Ishikawa (cell line): ENCODE results near the gene SLC7A4.

Experiments used
- CEBPB ChIP-seq: IDR thresholded peaks from 2 replicates; pipeline ENCODE4 v1.6.1; 2012
- CREB1 ChIP-seq: IDR thresholded peaks from 2 replicates; pipeline ENCODE4 v1.6.1; 2012; ENCODE audit warnings: low read depth
- EGR1 ChIP-seq: IDR thresholded peaks from 2 replicates; pipeline ENCODE4 v1.6.1; 2012
- EP300 ChIP-seq: IDR thresholded peaks from 2 replicates; pipeline ENCODE4 v1.6.1; 2012; ENCODE audit warnings: borderline replicate concordance
- FOXM1 ChIP-seq: IDR thresholded peaks from 2 replicates; pipeline ENCODE4 v1.6.1; 2012; ENCODE audit warnings: low read depth, borderline replicate concordance
- NFIC ChIP-seq: IDR thresholded peaks from 2 replicates; pipeline ENCODE4 v1.6.1; 2012
- RAD21 ChIP-seq: IDR thresholded peaks from 2 replicates; pipeline ENCODE4 v1.6.1; 2012; ENCODE audit warnings: low read depth
- TAF1 ChIP-seq: IDR thresholded peaks from 2 replicates; pipeline ENCODE4 v1.6.1; 2012; ENCODE audit warnings: low read depth, mild to moderate bottlenecking
- TCF12 ChIP-seq: IDR thresholded peaks from 2 replicates; pipeline ENCODE4 v1.6.1; 2012; ENCODE audit warnings: low read depth
- YY1 ChIP-seq: IDR thresholded peaks from 2 replicates; pipeline ENCODE4 v1.6.1; 2012; ENCODE audit warnings: low read depth
- ZBTB7A ChIP-seq: IDR thresholded peaks from 2 replicates; pipeline ENCODE4 v1.6.1; 2012; ENCODE audit warnings: low read depth
- TF ChIP-seq, protein P1 (sequence below): IDR thresholded peaks from 2 replicates; pipeline ENCODE4 v1.6.1; 2012
- TF ChIP-seq, protein P2 (sequence below): IDR thresholded peaks from 2 replicates; pipeline ENCODE4 v1.6.1; 2012; ENCODE audit warnings: low read depth, mild to moderate bottlenecking
- TF ChIP-seq, protein P3 (sequence below): IDR thresholded peaks from 2 replicates; pipeline ENCODE4 v1.6.1; 2012

DNA sequence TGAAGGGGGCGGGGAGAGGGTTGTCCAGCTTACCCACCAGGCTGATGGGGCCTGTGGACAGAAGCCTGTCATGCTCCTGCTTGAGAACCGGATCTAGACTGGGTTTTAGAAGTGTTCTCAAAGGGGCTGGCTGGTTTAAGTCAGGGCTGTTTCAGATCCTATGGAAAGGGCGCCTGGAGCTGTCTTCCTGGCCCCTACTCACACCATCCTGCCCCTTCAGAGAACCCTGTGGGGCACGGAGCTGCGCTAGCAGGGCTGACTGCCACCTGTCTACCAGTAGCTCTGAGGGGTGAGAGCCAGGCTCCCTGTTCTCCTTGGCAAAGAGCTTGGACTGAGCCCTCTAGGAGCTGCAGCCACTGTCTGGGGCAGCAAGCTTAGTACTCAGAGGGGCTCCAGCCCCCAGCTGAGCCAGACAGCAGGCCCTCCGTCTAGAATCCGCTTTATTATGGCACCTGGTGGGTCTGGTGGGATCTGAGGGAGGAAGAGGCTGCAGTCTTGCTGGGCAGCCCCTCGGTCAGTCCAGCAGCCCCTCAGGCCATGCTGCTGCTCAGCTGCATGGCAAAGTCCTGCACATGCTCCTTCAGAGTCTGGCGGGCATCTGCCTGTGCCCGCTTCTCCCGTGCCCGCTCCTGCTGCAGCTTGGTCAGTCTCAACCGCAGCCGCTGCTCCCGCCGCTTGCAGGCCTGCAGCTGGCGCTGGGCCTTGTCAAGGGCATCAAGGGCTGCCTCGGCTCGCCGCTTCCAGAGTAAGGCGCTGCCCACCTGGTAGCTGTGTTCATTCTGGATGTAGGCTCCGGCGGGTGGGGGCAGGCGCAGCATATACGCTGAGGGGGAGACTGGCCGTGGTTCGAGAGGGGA, 32.8 kb downstream of the SLC7A4 start:
- TF ChIP-seq YY1 (no peak), CREB1 (no peak), FOXM1 (no peak), EP300 (no peak), ZBTB7A (no peak), RAD21 (no peak), TAF1 (no peak), TCF12 (no peak), EGR1 (no peak), CEBPB (no peak), NFIC (no peak)
- TF ChIP-seq, protein P1, sequence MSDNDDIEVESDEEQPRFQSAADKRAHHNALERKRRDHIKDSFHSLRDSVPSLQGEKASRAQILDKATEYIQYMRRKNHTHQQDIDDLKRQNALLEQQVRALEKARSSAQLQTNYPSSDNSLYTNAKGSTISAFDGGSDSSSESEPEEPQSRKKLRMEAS: no peak
- TF ChIP-seq, protein P2, sequence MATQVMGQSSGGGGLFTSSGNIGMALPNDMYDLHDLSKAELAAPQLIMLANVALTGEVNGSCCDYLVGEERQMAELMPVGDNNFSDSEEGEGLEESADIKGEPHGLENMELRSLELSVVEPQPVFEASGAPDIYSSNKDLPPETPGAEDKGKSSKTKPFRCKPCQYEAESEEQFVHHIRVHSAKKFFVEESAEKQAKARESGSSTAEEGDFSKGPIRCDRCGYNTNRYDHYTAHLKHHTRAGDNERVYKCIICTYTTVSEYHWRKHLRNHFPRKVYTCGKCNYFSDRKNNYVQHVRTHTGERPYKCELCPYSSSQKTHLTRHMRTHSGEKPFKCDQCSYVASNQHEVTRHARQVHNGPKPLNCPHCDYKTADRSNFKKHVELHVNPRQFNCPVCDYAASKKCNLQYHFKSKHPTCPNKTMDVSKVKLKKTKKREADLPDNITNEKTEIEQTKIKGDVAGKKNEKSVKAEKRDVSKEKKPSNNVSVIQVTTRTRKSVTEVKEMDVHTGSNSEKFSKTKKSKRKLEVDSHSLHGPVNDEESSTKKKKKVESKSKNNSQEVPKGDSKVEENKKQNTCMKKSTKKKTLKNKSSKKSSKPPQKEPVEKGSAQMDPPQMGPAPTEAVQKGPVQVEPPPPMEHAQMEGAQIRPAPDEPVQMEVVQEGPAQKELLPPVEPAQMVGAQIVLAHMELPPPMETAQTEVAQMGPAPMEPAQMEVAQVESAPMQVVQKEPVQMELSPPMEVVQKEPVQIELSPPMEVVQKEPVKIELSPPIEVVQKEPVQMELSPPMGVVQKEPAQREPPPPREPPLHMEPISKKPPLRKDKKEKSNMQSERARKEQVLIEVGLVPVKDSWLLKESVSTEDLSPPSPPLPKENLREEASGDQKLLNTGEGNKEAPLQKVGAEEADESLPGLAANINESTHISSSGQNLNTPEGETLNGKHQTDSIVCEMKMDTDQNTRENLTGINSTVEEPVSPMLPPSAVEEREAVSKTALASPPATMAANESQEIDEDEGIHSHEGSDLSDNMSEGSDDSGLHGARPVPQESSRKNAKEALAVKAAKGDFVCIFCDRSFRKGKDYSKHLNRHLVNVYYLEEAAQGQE: no peak
- TF ChIP-seq, protein P3, sequence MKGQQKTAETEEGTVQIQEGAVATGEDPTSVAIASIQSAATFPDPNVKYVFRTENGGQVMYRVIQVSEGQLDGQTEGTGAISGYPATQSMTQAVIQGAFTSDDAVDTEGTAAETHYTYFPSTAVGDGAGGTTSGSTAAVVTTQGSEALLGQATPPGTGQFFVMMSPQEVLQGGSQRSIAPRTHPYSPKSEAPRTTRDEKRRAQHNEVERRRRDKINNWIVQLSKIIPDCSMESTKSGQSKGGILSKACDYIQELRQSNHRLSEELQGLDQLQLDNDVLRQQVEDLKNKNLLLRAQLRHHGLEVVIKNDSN: no peak
